ENCODE data around the gene MAPRE2. TPM values are rescaled to one million over a fixed set of nuclear protein-coding genes. Genes with fewer than 3 reads are reported as not detected.

The MAPRE2 gene
- total RNA-seq, 1 experiment from 2014 or later: 31.4 TPM

DNA sequence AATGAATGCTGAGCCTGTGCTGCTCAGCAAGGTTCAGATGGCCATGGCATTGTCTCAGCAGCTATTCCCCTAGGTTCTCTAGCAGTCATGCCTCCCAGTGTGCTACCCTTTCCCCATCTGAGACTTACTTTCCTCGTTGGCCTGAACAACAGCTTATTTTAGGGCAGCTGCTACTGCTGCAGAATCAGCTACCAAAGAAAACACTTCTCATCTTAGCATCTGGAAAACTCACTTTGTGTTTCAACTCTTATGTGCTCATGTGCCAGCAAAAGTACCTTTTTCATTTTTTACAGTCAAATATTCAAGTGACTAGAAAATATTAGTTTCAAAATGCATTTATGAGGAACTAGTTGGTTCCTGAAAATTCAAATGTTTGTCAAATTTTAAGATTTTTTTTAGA lies 139.2 kb downstream of the MAPRE2 start:
- CTCF ChIA-PET: no interaction called here
- H3K9me3 Mint-ChIP-seq (ENCODE audit: low read depth, unreplicated experiment): peaks cover 4% of the 10 kb centered on the region

GRCh38 chr18:35182151-35182550 lies 140.9 kb downstream of the MAPRE2 start:
- CTCF ChIA-PET: no interaction called here
- Mint-ChIP-seq H3K27me3 (ENCODE audit: unreplicated experiment) (no peaks in the 10 kb centered on the region), H3K4me3 (ENCODE audit: low read depth, unreplicated experiment) (no peak overlapping the region), H3K9me3 (ENCODE audit: low read depth, unreplicated experiment) (no peaks in the 10 kb centered on the region), H3K36me3 (ENCODE audit: insufficient read depth, unreplicated experiment) (no peaks in the 10 kb centered on the region), H3K27ac (ENCODE audit: unreplicated experiment) (no peak overlapping the region), H3K4me1 (ENCODE audit: low read depth, unreplicated experiment) (no peaks in the 10 kb centered on the region)
- no peak for DNase-seq
- TF ChIP-seq CTCF (IDR thresholded peaks at IDR 0.05; ENCODE audit: unreplicated experiment): no peak
- intact Hi-C loops (cut with micrococcal nuclease; ENCODE audit: unreplicated experiment): no loop called here
- BruUV-seq (replicated peaks): no TSS peak

More for the DNA sequence above, 139.2 kb downstream of the MAPRE2 start:
- no peak for DNase-seq
- Mint-ChIP-seq H3K27ac (ENCODE audit: unreplicated experiment) (no peak overlapping the region), H3K4me3 (ENCODE audit: low read depth, unreplicated experiment) (no peak overlapping the region), H3K36me3 (ENCODE audit: insufficient read depth, unreplicated experiment) (no peaks in the 10 kb centered on the region), H3K27me3 (ENCODE audit: unreplicated experiment) (no peaks in the 10 kb centered on the region), H3K4me1 (ENCODE audit: low read depth, unreplicated experiment) (no peaks in the 10 kb centered on the region)
- BruUV-seq (replicated peaks): no TSS peak
- TF ChIP-seq CTCF (IDR thresholded peaks at IDR 0.05; ENCODE audit: unreplicated experiment): no peak
- intact Hi-C loops (cut with micrococcal nuclease; ENCODE audit: unreplicated experiment): no loop called here

GRCh38 chr18:35183886-35184285 lies 142.7 kb downstream of the MAPRE2 start:
- CTCF ChIA-PET: no interaction called here
- no peak for TF ChIP-seq CTCF (IDR thresholded peaks at IDR 0.05; ENCODE audit: unreplicated experiment)
- BruUV-seq (replicated peaks): no TSS peak

GRCh38 chr18:35185771-35186170 lies 144.6 kb downstream of the MAPRE2 start:
- TF ChIP-seq CTCF (IDR thresholded peaks at IDR 0.05; ENCODE audit: unreplicated experiment): no peak
- DNase-seq: no peak
- no peak overlapping the region for H3K27ac Mint-ChIP-seq (ENCODE audit: unreplicated experiment)
- H3K4me3 Mint-ChIP-seq (ENCODE audit: low read depth, unreplicated experiment): no peak overlapping the region
- no peaks in the 10 kb centered on the region for H3K4me1 Mint-ChIP-seq (ENCODE audit: low read depth, unreplicated experiment)
- H3K36me3 Mint-ChIP-seq (ENCODE audit: insufficient read depth, unreplicated experiment): no peaks in the 10 kb centered on the region
- CTCF ChIA-PET: no interaction called here
- intact Hi-C loops (cut with micrococcal nuclease; ENCODE audit: unreplicated experiment): no loop called here
- no TSS peak for BruUV-seq (replicated peaks)
- H3K27me3 Mint-ChIP-seq (ENCODE audit: unreplicated experiment): no peaks in the 10 kb centered on the region
- H3K9me3 Mint-ChIP-seq (ENCODE audit: low read depth, unreplicated experiment): no peaks in the 10 kb centered on the region

More at GRCh38 chr18:35183886-35184285, 142.7 kb downstream of the MAPRE2 start:
- no peak for DNase-seq
- no peaks in the 10 kb centered on the region for H3K9me3 Mint-ChIP-seq (ENCODE audit: low read depth, unreplicated experiment)
- H3K27ac Mint-ChIP-seq (ENCODE audit: unreplicated experiment): no peak overlapping the region
- H3K27me3 Mint-ChIP-seq (ENCODE audit: unreplicated experiment): no peaks in the 10 kb centered on the region
- no peaks in the 10 kb centered on the region for H3K36me3 Mint-ChIP-seq (ENCODE audit: insufficient read depth, unreplicated experiment)
- intact Hi-C loops (cut with micrococcal nuclease; ENCODE audit: unreplicated experiment): no loop called here
- H3K4me1 Mint-ChIP-seq (ENCODE audit: low read depth, unreplicated experiment): no peaks in the 10 kb centered on the region
- H3K4me3 Mint-ChIP-seq (ENCODE audit: low read depth, unreplicated experiment): no peak overlapping the region

Data from Calu3 (cell line).